Measurements from ENCODE around the gene MIR17HG. TPM values are rescaled to one million over a fixed set of nuclear protein-coding genes. Genes with fewer than 3 reads are reported as not detected.

The MIR17HG gene
- total and polyA plus RNA-seq, 2 donors from 2014 or later: 1.2 to 5.7 TPM

DNA sequence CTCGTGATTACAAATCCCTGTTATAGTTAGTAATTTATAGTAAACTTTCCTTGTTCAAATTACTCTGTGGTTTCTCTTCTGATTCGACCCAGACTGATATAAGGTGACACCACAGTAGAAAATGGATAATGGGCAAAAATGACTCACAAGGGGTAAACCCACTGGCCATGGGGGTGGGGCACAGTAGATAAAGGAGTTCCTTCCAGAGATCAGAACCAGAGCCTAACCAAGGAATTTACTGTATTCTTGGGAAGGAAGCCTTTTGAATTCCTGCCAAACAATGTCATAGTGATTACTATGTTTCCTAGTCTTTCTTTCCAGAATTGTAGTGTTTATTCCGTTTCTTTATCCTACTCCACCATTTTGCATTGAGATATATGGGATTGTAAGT lies 21.9 kb downstream of the MIR17HG start:
- no peak overlapping the region for H3K4me3 ChIP-seq (ENCODE audit: low read length in 3 of 3)
- intact Hi-C loops (cut with DNase I): no loop called here
- H3K27ac ChIP-seq (ENCODE audit: low read depth in 2 of 2, low read length in 2 of 2): no peak overlapping the region
- H3K4me1 ChIP-seq (ENCODE audit: control insufficient read depth in 2 of 3, insufficient read depth in 2 of 3, low read depth in 1 of 3, low read length in 3 of 3): no peaks in the 10 kb centered on the region
- H3K36me3 ChIP-seq (ENCODE audit: control insufficient read depth in 2 of 3, insufficient read depth in 3 of 3, low read length in 3 of 3): no peaks in the 10 kb centered on the region
- FAIRE-seq (no peak), DNase-seq (no peak)
- no peaks in the 10 kb centered on the region for H3K9me3 ChIP-seq (ENCODE audit: control insufficient read depth in 2 of 3, insufficient read depth in 1 of 3, low read length in 3 of 3)
- H3K9ac ChIP-seq (ENCODE audit: low read length in 3 of 3): no peak overlapping the region
- TF ChIP-seq, protein P1, sequence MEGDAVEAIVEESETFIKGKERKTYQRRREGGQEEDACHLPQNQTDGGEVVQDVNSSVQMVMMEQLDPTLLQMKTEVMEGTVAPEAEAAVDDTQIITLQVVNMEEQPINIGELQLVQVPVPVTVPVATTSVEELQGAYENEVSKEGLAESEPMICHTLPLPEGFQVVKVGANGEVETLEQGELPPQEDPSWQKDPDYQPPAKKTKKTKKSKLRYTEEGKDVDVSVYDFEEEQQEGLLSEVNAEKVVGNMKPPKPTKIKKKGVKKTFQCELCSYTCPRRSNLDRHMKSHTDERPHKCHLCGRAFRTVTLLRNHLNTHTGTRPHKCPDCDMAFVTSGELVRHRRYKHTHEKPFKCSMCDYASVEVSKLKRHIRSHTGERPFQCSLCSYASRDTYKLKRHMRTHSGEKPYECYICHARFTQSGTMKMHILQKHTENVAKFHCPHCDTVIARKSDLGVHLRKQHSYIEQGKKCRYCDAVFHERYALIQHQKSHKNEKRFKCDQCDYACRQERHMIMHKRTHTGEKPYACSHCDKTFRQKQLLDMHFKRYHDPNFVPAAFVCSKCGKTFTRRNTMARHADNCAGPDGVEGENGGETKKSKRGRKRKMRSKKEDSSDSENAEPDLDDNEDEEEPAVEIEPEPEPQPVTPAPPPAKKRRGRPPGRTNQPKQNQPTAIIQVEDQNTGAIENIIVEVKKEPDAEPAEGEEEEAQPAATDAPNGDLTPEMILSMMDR (IDR thresholded peaks at IDR 0.05; ENCODE audit: borderline replicate concordance, extremely low read depth, insufficient read depth): no peak
- no peaks in the 10 kb centered on the region for H3K27me3 ChIP-seq (ENCODE audit: control insufficient read depth, insufficient read depth, low read length)

DNA sequence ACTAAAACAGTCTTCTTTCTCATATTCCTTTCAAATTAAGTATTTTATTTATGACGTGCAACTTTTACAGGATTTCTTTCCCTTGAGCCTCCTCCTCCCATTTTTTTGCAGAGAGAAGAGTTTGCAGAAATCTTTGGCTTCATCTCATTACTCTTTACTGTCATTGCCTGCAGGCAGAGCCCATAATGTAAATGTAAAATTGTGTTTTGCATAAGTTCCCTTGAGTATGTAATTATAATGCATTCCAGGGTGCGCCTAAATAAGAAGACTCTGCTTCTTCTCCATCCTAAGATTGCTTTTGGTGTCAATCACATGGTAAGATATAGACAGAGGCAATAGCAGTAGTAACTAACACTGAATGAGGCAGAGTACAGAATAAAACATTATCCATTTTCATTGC lies 23.0 kb downstream of the MIR17HG start:
- H3K4me1 ChIP-seq (ENCODE audit: control insufficient read depth in 2 of 3, insufficient read depth in 2 of 3, low read depth in 1 of 3, low read length in 3 of 3): no peaks in the 10 kb centered on the region
- no peaks in the 10 kb centered on the region for H3K9me3 ChIP-seq (ENCODE audit: control insufficient read depth in 2 of 3, insufficient read depth in 1 of 3, low read length in 3 of 3)
- H3K9ac ChIP-seq (ENCODE audit: low read length in 3 of 3): no peak overlapping the region
- intact Hi-C loops (cut with DNase I): no loop called here
- TF ChIP-seq, protein P1 (IDR thresholded peaks at IDR 0.05; ENCODE audit: borderline replicate concordance, extremely low read depth, insufficient read depth): no peak
- no peaks in the 10 kb centered on the region for H3K36me3 ChIP-seq (ENCODE audit: control insufficient read depth in 2 of 3, insufficient read depth in 3 of 3, low read length in 3 of 3)
- no peaks in the 10 kb centered on the region for H3K27me3 ChIP-seq (ENCODE audit: control insufficient read depth, insufficient read depth, low read length)
- no peak overlapping the region for H3K27ac ChIP-seq (ENCODE audit: low read depth in 2 of 2, low read length in 2 of 2)
- FAIRE-seq: no peak
- no peak overlapping the region for H3K4me3 ChIP-seq (ENCODE audit: low read length in 3 of 3)
- no peak for DNase-seq

- Histone ChIP-seq H3K4me3 (ENCODE audit: low read length in 3 of 3) (no peak overlapping the region), H3K9ac (ENCODE audit: low read length in 3 of 3) (no peak overlapping the region), H3K27me3 (ENCODE audit: control insufficient read depth, insufficient read depth, low read length) (no peaks in the 10 kb centered on the region), H3K27ac (ENCODE audit: low read depth in 2 of 2, low read length in 2 of 2) (no peak overlapping the region), H3K9me3 (ENCODE audit: control insufficient read depth in 2 of 3, insufficient read depth in 1 of 3, low read length in 3 of 3) (no peaks in the 10 kb centered on the region), H3K4me1 (ENCODE audit: control insufficient read depth in 2 of 3, insufficient read depth in 2 of 3, low read depth in 1 of 3, low read length in 3 of 3) (no peaks in the 10 kb centered on the region), H3K36me3 (ENCODE audit: control insufficient read depth in 2 of 3, insufficient read depth in 3 of 3, low read length in 3 of 3) (no peaks in the 10 kb centered on the region)
- DNase-seq (no peak), FAIRE-seq (no peak)
- intact Hi-C loops (cut with DNase I): no loop called here
- TF ChIP-seq, protein P1 (IDR thresholded peaks at IDR 0.05; ENCODE audit: borderline replicate concordance, extremely low read depth, insufficient read depth): no peak
Observed at GRCh38 chr13:91372911-91373310, 25.4 kb downstream of the MIR17HG start.

DNA sequence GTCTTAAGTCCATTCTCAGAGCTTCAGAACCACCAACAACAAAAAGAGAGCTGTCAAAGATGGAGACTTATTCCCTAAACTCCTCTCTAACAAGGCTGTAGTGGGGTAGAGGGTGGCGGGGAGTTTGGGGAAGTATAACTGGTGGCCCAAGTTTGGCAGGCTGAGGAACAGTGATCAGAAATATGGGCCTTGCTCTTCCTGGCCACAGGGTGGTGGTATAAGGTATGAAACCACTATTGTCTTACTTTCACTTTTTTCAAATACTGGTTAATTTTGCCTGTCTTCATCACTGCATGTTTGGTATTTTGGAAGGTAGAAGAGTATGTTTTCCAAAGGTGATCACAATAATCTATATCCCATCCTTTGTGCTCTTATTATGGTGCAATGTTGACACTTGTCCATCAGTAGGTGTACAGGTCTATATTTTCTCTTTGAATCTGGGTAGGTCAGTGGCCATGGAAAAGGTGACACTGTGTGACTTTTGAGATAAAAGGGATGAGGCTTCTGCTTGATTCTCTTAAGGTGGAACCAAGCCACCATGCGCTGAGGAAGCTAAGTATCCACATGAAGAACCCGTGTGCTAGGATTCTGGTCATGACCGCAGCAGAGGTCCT lies 27.7 kb downstream of the MIR17HG start:
- no peak for FAIRE-seq
- H3K4me1 ChIP-seq (ENCODE audit: control insufficient read depth in 2 of 3, insufficient read depth in 2 of 3, low read depth in 1 of 3, low read length in 3 of 3): no peaks in the 10 kb centered on the region
- no peaks in the 10 kb centered on the region for H3K9me3 ChIP-seq (ENCODE audit: control insufficient read depth in 2 of 3, insufficient read depth in 1 of 3, low read length in 3 of 3)
- DNase-seq: no peak
- no peak overlapping the region for H3K4me3 ChIP-seq (ENCODE audit: low read length in 3 of 3)
- TF ChIP-seq, protein P1 (IDR thresholded peaks at IDR 0.05; ENCODE audit: borderline replicate concordance, extremely low read depth, insufficient read depth): peak; percentile 25
- no peak overlapping the region for H3K9ac ChIP-seq (ENCODE audit: low read length in 3 of 3)
- intact Hi-C loops (cut with DNase I): no loop called here
- H3K27ac ChIP-seq (ENCODE audit: low read depth in 2 of 2, low read length in 2 of 2): no peak overlapping the region
- H3K36me3 ChIP-seq (ENCODE audit: control insufficient read depth in 2 of 3, insufficient read depth in 3 of 3, low read length in 3 of 3): no peaks in the 10 kb centered on the region
- no peaks in the 10 kb centered on the region for H3K27me3 ChIP-seq (ENCODE audit: control insufficient read depth, insufficient read depth, low read length)
